Fibroblast of mammary gland (primary cell): ENCODE data around the gene SERTAD1.

Experiments
- DNase-seq: peaks from one replicate; pipeline ENCODE4 v3.0.0-alpha.2; 2010; ENCODE audit warnings: low read depth
- H3K4me3 ChIP-seq: 2 replicates; pipeline ENCODE4 v1.5.1; 2011; ENCODE audit warnings: low read depth, mild to moderate bottlenecking, low read length, moderate library complexity; ENCODE audit not compliant: control insufficient read depth
- TF ChIP-seq, protein P1 (sequence below): conservative IDR thresholded peaks from 2 replicates; pipeline ENCODE4 v1.5.1; 2011; ENCODE audit warnings: low read depth, low read length, inconsistent platforms; ENCODE audit not compliant: control insufficient read depth, insufficient read depth

SERTAD1 gene

DNA sequence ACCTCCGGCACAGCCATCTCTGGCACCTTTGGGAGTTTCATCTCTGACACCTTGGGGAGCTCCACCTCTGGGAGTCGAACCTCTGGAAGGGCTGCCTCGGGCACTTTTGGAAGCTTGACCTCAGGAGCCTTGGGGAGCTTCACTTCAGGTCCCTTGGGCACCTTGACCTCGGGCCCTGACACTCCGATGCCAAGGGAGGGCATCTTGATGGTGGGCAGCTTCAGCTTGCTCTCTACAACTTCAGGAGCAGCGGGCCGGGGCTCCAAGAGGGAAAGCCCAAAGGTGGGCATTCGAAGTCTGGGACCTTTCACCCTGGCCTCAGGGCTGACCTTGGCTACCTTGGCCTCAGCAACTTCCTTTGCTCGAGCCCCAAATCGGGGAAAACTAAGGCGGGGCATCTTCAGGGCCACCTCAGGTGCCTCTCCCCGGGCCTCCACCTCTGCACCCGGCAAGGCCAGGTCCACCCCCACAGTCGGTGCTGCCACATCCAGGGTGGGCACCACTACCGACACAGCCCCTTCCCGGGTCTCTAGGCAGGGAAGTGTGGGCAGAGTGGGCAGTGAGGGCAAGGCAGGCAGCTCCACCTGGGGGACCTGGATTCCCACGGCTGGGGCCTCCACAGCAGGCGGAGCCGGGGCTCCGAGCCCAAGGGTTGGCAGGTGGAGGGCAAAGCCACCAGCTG, 28.8 kb downstream of the SERTAD1 start:
- no peak for DNase-seq
- no peak overlapping the region for H3K4me3 ChIP-seq
- TF ChIP-seq, protein P1, sequence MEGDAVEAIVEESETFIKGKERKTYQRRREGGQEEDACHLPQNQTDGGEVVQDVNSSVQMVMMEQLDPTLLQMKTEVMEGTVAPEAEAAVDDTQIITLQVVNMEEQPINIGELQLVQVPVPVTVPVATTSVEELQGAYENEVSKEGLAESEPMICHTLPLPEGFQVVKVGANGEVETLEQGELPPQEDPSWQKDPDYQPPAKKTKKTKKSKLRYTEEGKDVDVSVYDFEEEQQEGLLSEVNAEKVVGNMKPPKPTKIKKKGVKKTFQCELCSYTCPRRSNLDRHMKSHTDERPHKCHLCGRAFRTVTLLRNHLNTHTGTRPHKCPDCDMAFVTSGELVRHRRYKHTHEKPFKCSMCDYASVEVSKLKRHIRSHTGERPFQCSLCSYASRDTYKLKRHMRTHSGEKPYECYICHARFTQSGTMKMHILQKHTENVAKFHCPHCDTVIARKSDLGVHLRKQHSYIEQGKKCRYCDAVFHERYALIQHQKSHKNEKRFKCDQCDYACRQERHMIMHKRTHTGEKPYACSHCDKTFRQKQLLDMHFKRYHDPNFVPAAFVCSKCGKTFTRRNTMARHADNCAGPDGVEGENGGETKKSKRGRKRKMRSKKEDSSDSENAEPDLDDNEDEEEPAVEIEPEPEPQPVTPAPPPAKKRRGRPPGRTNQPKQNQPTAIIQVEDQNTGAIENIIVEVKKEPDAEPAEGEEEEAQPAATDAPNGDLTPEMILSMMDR, result no peak

DNA sequence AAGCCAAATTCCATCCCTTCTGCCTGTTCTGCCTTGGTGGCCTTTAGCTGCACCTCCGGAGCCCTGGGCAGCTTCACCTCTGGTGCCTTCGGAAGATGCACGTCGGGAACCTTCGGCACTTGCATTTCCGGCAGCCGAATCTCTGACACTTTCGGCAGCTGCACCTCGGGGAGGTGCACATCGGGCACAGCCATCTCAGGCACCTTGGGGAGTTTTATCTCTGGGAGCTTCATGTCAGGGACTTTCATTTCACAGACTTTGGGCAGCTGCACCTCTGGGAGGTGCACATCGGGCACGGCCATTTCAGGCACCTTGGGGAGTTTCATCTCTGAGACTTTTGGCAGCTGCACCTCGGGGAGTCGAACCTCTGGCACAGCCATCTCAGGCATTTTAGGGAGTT, 29.8 kb downstream of the SERTAD1 start:
- no peak overlapping the region for H3K4me3 ChIP-seq
- TF ChIP-seq, protein P1, result no peak
- no peak for DNase-seq

DNA sequence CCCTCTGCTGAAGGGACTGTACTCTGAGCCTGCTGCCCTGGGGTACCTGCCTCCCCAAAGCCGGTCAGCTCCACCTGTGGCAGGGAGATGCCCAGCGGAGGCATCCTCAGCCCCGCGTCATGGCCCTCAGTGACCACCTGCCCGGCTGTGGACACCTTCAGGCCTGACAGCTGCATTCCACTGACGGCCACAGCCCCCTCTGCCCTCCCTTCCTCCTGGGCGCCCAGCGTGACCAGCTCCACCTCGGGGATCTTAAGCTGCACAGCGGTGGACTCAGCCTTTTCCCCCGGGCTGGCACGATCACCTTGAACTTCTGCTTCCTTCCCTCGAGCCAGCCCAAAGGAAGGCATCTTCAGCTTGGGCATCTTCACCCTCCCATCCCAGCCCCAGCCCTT, 31.0 kb downstream of the SERTAD1 start:
- no peak overlapping the region for H3K4me3 ChIP-seq
- no peak for DNase-seq
- TF ChIP-seq, protein P1, result no peak

DNA sequence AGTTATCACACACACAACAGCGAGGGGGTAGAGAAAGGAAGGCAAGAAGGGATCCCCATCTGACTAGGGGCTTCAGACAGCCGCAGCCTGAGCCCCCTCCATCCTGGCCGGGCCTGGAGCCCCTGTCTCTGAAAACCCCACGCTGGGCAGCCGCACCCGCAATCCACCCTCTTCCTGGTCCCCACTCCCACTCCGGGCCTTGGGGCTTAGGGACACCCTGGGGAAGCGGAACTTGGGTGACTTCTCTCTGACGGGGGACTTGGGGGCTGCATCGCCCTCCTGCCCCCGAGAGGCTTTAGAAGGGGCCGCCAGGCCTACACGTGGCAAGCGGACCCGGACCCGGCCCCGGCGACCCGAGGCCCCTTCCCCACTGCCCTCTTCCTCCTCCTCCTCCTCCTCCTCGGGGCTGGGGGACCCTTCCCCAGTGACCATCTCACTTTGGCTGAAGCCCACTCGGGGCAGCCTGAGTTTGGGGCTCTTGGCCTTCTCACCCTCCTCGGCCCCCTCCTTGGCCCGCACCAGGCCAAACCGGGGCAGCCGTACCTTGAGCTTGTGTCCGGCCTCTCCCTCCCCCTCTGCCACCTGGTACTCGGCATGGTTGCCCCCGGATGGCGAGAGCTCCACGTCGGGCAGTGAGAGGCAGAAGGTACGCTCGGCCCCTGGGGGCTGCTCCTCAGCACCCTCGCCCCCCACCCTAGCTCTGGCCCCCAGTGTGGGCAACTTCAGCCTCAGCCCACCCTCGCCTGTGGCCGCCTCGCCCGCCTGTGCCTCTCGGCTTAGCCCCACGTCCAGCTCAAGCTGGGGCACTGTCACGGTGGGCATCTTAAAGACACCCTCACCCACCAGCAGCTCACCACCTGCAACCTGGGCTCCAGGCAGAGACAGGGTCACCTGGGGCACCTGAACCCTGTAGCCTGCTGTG, 31.6 kb downstream of the SERTAD1 start:
- TF ChIP-seq, protein P1, result no peak
- no peak overlapping the region for H3K4me3 ChIP-seq
- no peak for DNase-seq

DNA sequence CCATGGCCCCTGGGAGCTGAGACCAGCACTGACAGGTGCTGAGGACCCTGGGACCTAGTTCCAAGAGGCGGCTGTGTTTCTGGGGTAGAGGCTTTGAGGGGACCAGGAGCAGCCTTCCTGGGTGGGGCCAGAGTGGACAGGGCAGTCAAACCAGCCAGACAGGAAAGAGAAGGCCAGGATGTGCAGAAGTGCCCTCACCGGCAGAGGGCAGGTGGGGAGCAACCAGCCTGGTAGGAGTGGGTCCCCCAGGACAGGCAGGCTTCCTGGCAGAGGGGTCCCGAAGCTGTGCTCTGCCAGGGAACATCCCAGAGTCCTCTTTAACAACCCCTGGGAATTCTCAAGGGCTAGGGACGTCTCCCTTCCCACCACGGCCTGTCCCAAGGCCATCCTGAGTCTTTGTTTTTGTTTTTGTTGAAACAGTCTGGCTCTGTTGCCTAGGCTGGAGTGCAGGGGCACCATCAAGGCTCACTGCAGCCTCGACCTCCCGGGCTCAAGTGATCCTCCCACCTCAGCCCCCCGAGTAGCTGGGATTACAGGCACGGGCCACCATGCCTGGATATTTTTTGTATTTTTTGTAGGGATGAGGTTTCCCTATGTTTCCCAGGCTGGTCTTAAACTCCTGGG, 32.8 kb downstream of the SERTAD1 start:
- DNase-seq, result no peak
- no peak overlapping the region for H3K4me3 ChIP-seq
- TF ChIP-seq, protein P1, result peak; percentile 21

DNA sequence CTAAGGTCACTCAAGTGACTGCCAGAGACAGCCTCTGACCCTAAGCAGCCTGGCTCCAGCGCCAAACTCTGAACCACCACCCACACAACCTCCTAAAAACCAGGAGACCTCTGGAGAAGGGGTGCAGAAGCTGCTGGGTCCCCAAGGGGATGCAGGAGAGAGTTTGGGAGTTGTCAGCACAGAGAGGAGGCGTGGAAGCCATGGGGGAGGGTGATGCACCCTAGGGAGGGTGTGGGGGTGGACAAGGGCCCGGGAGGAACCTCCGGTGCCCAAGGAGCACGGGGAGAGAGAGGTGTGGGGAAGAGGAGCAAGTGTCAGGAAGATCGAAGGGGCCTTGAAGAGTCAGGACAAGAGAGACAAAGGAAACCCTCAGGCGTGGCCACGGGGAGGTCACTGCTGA, 33.7 kb downstream of the SERTAD1 start:
- DNase-seq, result no peak
- no peak overlapping the region for H3K4me3 ChIP-seq
- TF ChIP-seq, protein P1, result no peak
